ENCODE data around the gene PTRHD1. TPM values are rescaled to one million over a fixed set of nuclear protein-coding genes. Genes with fewer than 3 reads are reported as not detected.

PTRHD1 gene
- total and polyA plus RNA-seq, 2 donors (not counting 1 experiment from before 2014, with no cell fraction given): 26.3 to 29.9 TPM

DNA sequence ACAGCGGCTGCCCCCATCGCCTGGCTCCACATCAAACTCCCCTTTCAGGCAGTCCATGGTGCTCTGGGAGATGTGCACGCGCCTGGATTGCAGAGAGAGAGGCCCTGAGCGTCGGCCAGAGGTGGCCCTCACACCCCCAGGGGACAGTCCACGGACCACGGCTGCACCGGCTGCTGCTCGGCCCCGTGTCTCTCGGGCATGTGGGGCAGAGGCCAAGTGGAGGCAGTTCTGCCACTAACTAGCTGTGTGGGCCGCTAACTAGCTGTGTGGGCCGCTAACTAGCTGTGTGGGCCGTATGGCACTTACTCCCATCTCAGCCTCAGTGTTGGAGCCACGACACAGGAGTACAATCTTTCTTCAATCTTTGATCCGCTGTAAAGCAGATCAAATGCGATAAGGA, 45.4 kb upstream of the PTRHD1 start:
- no peaks in the 10 kb centered on the region for H3K9me3 ChIP-seq (ENCODE audit: control insufficient read depth, insufficient read depth, low read depth, low read length)
- peaks cover 2% of the 10 kb centered on the region for H3K36me3 ChIP-seq (ENCODE audit: control insufficient read depth, insufficient read depth, low read length)
- no peak overlapping the region for H3K4me2 ChIP-seq (ENCODE audit: extremely low read depth, insufficient read depth, low read length)
- H4K20me1 ChIP-seq (ENCODE audit: control insufficient read depth, extremely low read depth, insufficient read depth, low read length): no peaks in the 10 kb centered on the region
- H3K4me3 ChIP-seq (replicated peaks in 1 of 4; ENCODE audit: control extremely low read depth in 1 of 4, insufficient read depth in 1 of 4, low read depth in 3 of 4, low read length in 4 of 4): no peak overlapping the region
- TF ChIP-seq EZH2 (IDR thresholded peaks at IDR 0.05; ENCODE audit: low read length, missing control alignments): no peak
- TF ChIP-seq, protein P1, sequence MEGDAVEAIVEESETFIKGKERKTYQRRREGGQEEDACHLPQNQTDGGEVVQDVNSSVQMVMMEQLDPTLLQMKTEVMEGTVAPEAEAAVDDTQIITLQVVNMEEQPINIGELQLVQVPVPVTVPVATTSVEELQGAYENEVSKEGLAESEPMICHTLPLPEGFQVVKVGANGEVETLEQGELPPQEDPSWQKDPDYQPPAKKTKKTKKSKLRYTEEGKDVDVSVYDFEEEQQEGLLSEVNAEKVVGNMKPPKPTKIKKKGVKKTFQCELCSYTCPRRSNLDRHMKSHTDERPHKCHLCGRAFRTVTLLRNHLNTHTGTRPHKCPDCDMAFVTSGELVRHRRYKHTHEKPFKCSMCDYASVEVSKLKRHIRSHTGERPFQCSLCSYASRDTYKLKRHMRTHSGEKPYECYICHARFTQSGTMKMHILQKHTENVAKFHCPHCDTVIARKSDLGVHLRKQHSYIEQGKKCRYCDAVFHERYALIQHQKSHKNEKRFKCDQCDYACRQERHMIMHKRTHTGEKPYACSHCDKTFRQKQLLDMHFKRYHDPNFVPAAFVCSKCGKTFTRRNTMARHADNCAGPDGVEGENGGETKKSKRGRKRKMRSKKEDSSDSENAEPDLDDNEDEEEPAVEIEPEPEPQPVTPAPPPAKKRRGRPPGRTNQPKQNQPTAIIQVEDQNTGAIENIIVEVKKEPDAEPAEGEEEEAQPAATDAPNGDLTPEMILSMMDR (conservative IDR thresholded peaks at IDR 0.05 in 1 of 2, IDR thresholded peaks at IDR 0.05 in 1 of 2; ENCODE audit: low read depth in 1 of 2, low read length in 2 of 2): no peak
- H3K79me2 ChIP-seq (ENCODE audit: control insufficient read depth, insufficient read depth, low read length): no peaks in the 10 kb centered on the region
- no peak overlapping the region for H3K27ac ChIP-seq (ENCODE audit: insufficient read depth, low read length)
- no peak for DNase-seq (ENCODE audit: low read depth in 2 of 2)
- no peaks in the 10 kb centered on the region for H3K27me3 ChIP-seq (ENCODE audit: control insufficient read depth, insufficient read depth, low read length)
- no peaks in the 10 kb centered on the region for H3K4me1 ChIP-seq (ENCODE audit: control insufficient read depth, extremely low read depth, insufficient read depth, low read length)
- H2AFZ ChIP-seq (ENCODE audit: low read length): no peak overlapping the region
- H3K9ac ChIP-seq (ENCODE audit: insufficient read depth, low read length): no peak overlapping the region

DNA sequence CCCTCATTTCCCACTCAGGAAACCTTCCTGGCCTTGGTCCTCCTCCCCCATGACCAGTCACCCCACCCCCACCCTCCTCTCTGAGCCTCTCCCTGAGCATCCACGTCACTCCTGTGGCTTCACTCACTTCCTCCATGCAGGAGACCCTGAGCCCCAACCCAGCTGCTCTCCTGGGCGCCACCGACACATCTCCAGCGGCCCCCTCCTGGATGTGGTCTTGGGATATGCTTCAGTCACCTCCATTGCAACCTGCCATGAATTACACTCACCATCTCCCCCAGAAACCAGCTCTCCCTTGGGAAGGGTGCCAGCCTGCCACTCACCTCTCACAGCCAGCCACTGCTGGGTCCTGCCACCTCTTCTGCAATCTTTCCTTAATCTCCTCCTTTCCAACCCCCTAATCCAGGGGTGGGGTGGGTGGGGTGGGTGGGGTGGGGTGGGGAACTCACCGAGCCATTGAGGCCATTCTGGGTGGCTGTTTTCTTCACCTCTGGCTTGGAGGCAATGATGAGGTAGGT, 44.9 kb upstream of the PTRHD1 start:
- Histone ChIP-seq H3K27ac (ENCODE audit: insufficient read depth, low read length) (no peak overlapping the region), H3K27me3 (ENCODE audit: control insufficient read depth, insufficient read depth, low read length) (no peaks in the 10 kb centered on the region), H3K9me3 (ENCODE audit: control insufficient read depth, insufficient read depth, low read depth, low read length) (no peaks in the 10 kb centered on the region), H3K4me2 (ENCODE audit: extremely low read depth, insufficient read depth, low read length) (no peak overlapping the region), H4K20me1 (ENCODE audit: control insufficient read depth, extremely low read depth, insufficient read depth, low read length) (no peaks in the 10 kb centered on the region), H2AFZ (ENCODE audit: low read length) (no peak overlapping the region), H3K4me1 (ENCODE audit: control insufficient read depth, extremely low read depth, insufficient read depth, low read length) (no peaks in the 10 kb centered on the region), H3K36me3 (ENCODE audit: control insufficient read depth, insufficient read depth, low read length) (peaks cover 2% of the 10 kb centered on the region), H3K79me2 (ENCODE audit: control insufficient read depth, insufficient read depth, low read length) (no peaks in the 10 kb centered on the region), H3K9ac (ENCODE audit: insufficient read depth, low read length) (no peak overlapping the region), H3K4me3 (replicated peaks in 1 of 4; ENCODE audit: control extremely low read depth in 1 of 4, insufficient read depth in 1 of 4, low read depth in 3 of 4, low read length in 4 of 4) (no peak overlapping the region)
- DNase-seq (ENCODE audit: low read depth in 2 of 2): no peak
- TF ChIP-seq, protein P1 (conservative IDR thresholded peaks at IDR 0.05 in 1 of 2, IDR thresholded peaks at IDR 0.05 in 1 of 2; ENCODE audit: low read depth in 1 of 2, low read length in 2 of 2): no peak
- no peak for TF ChIP-seq EZH2 (IDR thresholded peaks at IDR 0.05; ENCODE audit: low read length, missing control alignments)

DNA sequence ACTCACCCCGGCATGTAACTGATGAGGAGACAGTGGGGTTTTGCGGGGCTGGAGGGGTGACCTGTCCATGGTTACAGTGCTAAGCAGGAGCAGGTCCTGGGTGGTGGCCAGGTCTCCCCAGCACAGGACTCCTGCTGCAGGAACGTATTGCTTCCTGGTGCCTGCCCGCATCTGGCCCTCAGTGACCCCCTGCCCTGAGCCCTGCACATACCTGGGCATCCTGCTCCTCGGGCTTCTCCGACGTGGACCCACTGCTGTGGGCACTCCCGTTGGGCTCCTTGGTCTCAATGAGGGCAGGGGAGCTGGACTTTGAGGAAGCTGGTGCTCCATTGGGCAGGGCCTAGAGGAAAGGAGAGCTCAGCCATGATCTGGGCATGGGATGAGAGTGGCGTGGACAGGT, 43.5 kb upstream of the PTRHD1 start:
- no peak for DNase-seq (ENCODE audit: low read depth in 2 of 2)
- Histone ChIP-seq H3K36me3 (ENCODE audit: control insufficient read depth, insufficient read depth, low read length) (peaks cover 2% of the 10 kb centered on the region), H3K9ac (ENCODE audit: insufficient read depth, low read length) (no peak overlapping the region)

More for the DNA sequence above, 43.5 kb upstream of the PTRHD1 start:
- Histone ChIP-seq H3K27me3 (ENCODE audit: control insufficient read depth, insufficient read depth, low read length) (no peaks in the 10 kb centered on the region), H3K4me1 (ENCODE audit: control insufficient read depth, extremely low read depth, insufficient read depth, low read length) (no peaks in the 10 kb centered on the region), H3K27ac (ENCODE audit: insufficient read depth, low read length) (no peak overlapping the region), H4K20me1 (ENCODE audit: control insufficient read depth, extremely low read depth, insufficient read depth, low read length) (no peaks in the 10 kb centered on the region), H3K4me2 (ENCODE audit: extremely low read depth, insufficient read depth, low read length) (no peak overlapping the region), H3K9me3 (ENCODE audit: control insufficient read depth, insufficient read depth, low read depth, low read length) (no peaks in the 10 kb centered on the region), H3K79me2 (ENCODE audit: control insufficient read depth, insufficient read depth, low read length) (no peaks in the 10 kb centered on the region), H2AFZ (ENCODE audit: low read length) (no peak overlapping the region), H3K4me3 (replicated peaks in 1 of 4; ENCODE audit: control extremely low read depth in 1 of 4, insufficient read depth in 1 of 4, low read depth in 3 of 4, low read length in 4 of 4) (no peak overlapping the region)
- TF ChIP-seq EZH2 (IDR thresholded peaks at IDR 0.05; ENCODE audit: low read length, missing control alignments): no peak
- TF ChIP-seq, protein P1 (conservative IDR thresholded peaks at IDR 0.05 in 1 of 2, IDR thresholded peaks at IDR 0.05 in 1 of 2; ENCODE audit: low read depth in 1 of 2, low read length in 2 of 2): no peak
